Measurements from ENCODE around the gene CCDC184. TPM values are rescaled to one million over a fixed set of nuclear protein-coding genes. Genes with fewer than 3 reads are reported as not detected.

The CCDC184 gene
- total RNA-seq = 4.4 TPM

GRCh38 chr12:48183091-48183875 is at the start of gene CCDC184:
Gene CCDC184, plus strand, starts transcription at chr12:48183644. Its CDS starts 479 bp downstream, at chr12:48184123.

GRCh38 chr12:48157018-48157888 is 26.2 kb upstream of the CCDC184 start, which contains the start of gene ASB8:
Gene ASB8, minus strand, starts transcription at chr12:48157515. Its CDS starts 4,019 bp downstream, at chr12:48153496.

GRCh38 chr12:48203192-48203591 is 19.7 kb downstream of the CCDC184 start, which contains the start of gene OR10AD1:
Gene OR10AD1, minus strand, starts transcription at chr12:48203292. Its CDS starts 0 bp downstream, at chr12:48203292.

Other genes starting within 250 kb of the CCDC184 start
- gene TMEM106C, start 220.0 kb upstream of the CCDC184 start, total RNA-seq = 108 TPM
- 150 TPM for gene COL2A1, start 179.2 kb upstream of the CCDC184 start, total RNA-seq
- 30.0 TPM for gene SENP1, start 77.6 kb upstream of the CCDC184 start, total RNA-seq
- gene PFKM, start 64.3 kb upstream of the CCDC184 start, total RNA-seq = 135 TPM
- 44.0 TPM for gene ASB8, start 26.1 kb upstream of the CCDC184 start, total RNA-seq
- gene OR10AD1, start 19.6 kb downstream of the CCDC184 start, total RNA-seq = not detected
- gene ZNF641, start 167.3 kb downstream of the CCDC184 start, total RNA-seq = 51.1 TPM

All from camera-type eye (tissue), 1 donor.